ENCODE measurements around the gene KLB.
"Not testable (repeated sequence)": the region's sequence is repeated elsewhere in the genome, so short reads cannot be mapped to it uniquely, and the experiment has no call there.

The KLB gene

DNA sequence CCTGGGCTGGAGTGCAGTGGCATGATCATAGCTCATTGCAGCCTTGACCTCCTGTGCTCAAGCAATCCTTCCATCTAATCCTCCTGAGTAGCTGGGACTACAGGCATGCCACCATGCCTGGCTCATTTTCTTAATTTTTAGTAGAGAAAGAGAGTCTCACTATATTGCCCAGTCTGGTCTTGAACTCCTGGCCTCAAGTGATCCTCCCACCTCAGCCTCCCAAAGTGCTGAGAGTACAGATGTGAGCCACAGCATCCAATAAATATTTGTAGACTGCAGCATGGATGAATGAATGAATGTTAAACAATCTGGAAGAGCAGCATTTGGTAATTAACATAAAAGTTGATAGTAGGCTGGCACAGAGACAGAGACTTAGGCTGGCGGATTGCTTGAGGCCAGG is 20.0 kb downstream of the KLB start:
- no peak for DNase-seq (ENCODE audit: low read depth, low spot score)

DNA sequence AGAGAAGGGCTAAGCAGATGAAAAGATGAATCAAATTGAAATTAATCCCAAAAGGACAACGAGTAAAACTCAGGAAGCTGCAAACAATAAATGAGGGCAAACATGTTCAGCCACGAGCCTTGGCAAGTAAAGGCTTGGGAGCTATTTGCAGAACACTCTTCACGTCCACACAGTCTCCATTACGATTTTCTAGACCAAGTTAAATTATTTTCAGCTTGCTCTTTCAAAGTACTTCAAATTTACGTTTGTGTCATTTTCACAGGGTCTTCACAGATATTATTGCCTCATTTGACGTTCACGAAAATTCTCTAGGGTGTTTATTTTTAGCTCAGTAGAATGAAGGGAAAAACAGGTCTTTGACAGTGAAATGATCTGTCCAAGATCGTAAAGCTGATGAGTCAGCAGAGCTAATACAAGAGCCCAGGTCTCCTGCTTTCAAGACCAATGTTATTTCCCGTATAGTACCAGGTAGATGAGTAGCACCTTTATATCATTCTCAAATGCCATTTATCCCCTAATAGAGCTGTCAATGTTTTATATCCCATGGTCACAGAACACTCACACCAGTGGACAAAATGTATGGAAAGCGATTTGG is 20.9 kb downstream of the KLB start:
- no peak for DNase-seq (ENCODE audit: low read depth, low spot score)

DNA sequence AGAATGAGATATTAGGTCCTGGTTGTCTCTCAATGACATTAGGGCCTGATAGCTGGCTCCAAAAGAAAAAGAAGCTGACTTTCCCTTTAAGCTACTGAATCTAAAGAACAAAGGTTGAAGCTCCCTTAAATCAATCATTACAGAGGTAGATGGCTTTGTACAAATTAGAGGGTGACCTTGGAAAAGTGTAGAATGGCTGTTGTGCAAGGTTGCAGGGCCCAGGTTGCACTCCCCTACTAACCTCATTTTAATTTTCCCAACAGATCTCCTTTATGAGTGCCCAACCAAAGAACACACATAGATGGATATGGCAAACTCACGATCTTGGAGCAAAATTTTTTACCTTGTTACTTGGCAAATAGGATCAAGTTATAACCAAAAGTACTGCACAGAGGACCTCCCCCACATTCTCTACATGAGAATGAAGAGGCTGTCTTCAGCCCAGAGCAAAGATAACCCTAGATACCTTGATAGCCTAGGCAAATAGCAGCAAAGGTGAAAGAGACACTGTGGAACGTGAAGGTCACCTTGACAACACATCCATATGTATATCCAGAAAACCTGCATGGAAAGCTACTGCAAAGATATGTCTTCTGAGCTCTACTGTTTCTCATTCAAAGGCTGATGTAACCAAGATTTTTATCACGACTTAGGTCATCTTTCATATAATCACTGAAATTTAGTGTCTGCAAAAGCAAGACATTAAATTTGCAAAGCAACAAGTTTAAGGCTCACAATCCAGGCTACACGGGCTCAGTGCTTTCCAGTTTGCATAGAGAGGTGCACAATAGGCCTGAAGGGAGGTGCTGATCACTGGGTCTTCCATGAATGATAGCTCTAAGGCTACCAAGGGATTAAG is 23.0 kb downstream of the KLB start:
- DNase-seq (ENCODE audit: low read depth, low spot score) = no peak

DNA sequence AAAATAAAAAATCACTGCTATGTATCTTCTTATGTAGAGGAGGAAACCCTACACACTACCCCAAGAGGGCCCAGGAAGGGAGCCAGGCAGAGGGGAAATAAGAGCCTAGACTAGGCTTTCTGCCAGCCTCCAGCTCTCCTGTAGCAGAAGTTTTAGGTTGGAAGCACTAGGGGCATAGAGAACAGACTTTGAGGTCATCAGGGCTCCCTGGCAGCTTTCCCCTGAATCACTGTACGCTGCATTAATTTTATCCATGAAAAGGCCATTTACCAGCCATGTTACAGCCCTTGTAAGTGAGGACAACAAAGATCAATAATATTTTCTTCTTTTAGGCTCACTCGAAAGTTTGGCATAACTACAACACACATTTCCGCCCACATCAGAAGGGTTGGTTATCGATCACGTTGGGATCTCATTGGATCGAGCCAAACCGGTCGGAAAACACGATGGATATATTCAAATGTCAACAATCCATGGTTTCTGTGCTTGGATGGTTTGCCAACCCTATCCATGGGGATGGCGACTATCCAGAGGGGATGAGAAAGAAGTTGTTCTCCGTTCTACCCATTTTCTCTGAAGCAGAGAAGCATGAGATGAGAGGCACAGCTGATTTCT is 27.3 kb downstream of the KLB start:
- no peak for DNase-seq (ENCODE audit: low read depth, low spot score)

DNA sequence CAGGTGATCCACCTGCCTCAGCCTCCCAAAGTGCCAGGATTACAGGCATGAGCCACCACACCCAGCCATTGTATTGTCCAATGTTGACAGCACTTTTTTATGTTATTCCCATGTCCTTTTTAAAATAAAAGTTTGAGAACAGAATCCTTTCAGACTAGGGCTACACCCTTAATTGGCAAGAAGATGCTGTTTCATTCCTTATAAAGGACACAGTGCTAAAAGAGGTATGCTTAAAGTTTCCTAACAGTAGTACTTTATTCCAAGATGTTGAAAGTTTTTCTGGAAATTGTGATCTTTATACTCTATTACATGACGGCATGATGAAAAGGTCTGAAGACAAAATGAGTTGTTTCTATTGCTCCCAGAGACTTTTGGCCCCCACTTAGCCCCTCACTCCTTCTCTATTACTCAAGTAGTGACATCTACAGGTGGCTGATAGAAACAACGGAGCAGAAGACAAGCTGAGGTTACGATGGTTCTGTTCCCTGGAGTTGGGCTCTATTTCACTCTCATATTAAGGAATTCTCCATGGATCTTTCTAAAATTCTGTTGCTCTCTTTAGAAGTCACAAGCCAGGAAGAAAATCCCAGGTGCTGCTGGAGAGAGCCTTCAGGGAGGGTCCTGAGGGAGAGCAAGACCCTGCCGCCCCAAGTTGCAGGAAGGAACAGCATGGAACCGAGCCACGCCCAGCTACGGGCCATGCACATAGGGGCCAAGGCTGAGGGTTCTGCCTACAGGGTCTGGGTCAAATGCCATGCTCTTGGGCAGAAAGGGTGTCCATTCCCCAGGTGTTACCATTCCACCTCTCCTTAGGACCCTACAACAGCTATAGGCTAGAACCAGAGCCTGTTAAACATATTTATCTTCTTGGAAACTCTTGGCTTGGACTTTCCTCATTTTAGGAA is 29.2 kb downstream of the KLB start:
- DNase-seq (ENCODE audit: low read depth, low spot score) = no peak

DNA sequence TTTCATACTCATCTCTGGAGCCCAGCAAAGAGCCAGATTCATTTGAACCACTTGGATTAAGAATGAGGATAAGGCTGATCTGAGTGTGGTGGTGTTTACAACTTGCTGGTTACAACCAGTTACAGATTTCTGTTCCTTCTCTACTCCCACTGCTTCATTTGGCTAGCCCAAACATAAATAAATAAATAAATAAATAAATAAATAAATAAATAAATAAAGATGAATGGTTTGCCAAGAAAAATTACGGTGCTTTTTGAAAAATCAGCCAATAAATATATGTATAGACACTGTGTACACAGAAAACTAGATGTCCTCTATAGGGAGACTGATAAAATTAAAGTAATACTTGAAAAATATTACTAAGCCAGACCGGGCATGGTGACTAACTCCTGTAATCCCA is 34.9 kb downstream of the KLB start:
- DNase-seq (ENCODE audit: low read depth, low spot score) = no peak

DNA sequence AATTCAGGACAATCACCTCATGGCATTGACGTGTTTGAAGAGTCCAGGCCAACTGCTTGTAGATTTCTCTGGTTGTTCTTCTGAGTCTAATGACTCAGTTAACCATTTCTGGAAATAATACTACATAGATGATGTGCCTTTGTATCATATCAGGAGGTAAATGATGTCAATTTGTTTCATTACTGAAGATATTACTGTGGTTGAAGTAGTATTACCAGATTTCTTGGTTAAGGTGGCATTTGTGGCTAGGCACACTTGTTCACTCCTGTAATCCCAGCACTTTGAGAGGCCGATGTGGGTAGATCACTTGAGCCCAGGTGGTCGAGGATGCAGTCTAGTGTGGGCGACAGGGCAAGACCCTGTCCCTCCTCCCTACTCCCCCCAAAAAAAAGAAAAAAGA is 36.3 kb downstream of the KLB start:
- no peak for DNase-seq (ENCODE audit: low read depth, low spot score)

DNA sequence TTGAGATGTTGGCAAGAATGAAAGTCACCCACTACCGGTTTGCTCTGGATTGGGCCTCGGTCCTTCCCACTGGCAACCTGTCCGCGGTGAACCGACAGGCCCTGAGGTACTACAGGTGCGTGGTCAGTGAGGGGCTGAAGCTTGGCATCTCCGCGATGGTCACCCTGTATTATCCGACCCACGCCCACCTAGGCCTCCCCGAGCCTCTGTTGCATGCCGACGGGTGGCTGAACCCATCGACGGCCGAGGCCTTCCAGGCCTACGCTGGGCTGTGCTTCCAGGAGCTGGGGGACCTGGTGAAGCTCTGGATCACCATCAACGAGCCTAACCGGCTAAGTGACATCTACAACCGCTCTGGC is 39.7 kb downstream of the KLB start:
- no peak for DNase-seq (ENCODE audit: low read depth, low spot score)

DNA sequence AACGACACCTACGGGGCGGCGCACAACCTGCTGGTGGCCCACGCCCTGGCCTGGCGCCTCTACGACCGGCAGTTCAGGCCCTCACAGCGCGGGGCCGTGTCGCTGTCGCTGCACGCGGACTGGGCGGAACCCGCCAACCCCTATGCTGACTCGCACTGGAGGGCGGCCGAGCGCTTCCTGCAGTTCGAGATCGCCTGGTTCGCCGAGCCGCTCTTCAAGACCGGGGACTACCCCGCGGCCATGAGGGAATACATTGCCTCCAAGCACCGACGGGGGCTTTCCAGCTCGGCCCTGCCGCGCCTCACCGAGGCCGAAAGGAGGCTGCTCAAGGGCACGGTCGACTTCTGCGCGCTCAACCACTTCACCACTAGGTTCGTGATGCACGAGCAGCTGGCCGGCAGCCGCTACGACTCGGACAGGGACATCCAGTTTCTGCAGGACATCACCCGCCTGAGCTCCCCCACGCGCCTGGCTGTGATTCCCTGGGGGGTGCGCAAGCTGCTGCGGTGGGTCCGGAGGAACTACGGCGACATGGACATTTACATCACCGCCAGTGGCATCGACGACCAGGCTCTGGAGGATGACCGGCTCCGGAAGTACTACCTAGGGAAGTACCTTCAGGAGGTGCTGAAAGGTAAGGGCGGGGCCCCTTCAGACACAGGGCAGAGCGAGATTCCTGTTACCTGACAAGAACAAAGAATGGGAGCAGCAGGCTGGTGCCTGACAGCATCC is 40.3 kb downstream of the KLB start:
- no peak for DNase-seq (ENCODE audit: low read depth, low spot score)

DNA sequence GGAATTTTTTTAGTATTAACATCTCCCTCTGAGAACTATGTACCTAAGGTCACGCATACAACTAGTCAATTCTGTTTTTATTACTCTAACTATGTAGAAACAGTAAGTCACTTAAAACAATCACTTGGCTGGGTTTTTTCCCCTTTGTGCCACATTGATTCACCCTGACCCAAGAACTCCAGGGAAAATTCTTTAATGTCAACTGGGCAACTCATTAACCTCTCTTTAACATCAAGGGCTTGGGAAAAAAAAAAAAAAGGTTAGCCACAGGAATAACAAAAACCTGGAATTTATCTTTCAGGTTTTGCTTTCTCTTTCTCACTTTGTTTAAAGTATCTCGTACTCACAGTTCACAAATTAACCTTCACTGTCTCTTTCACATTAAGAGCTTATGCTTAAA is 43.9 kb downstream of the KLB start:
- no peak for DNase-seq (ENCODE audit: low read depth, low spot score)

DNA sequence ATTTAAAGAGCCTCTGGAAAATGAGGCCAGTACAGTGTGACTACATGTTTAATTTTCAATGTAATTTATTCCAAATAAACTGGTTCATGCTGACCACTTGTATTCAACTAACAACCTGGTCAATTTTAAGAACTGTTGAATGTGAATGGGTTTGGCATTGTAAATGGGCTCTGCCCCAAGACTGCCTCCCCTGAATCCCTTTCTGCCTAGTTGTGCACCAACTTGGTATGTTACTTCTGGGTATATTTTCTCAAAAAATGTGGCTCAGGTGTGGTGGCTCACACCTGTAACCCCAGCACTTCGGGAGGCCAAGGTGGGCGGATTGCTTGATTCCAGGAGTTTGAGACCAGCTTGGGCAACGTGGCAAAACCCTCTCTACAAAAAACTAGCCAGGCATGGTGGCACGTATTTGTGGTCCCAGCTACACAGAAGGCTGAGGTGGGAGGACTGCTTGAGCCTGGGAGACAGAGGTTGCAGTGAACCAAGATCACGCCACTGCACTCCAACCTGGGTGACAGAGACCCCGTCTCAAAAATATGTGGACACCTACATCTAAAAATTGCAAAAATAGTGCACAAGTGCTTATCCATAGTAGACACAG is 44.8 kb downstream of the KLB start:
- DNase-seq (ENCODE audit: low read depth, low spot score) = no peak

DNA sequence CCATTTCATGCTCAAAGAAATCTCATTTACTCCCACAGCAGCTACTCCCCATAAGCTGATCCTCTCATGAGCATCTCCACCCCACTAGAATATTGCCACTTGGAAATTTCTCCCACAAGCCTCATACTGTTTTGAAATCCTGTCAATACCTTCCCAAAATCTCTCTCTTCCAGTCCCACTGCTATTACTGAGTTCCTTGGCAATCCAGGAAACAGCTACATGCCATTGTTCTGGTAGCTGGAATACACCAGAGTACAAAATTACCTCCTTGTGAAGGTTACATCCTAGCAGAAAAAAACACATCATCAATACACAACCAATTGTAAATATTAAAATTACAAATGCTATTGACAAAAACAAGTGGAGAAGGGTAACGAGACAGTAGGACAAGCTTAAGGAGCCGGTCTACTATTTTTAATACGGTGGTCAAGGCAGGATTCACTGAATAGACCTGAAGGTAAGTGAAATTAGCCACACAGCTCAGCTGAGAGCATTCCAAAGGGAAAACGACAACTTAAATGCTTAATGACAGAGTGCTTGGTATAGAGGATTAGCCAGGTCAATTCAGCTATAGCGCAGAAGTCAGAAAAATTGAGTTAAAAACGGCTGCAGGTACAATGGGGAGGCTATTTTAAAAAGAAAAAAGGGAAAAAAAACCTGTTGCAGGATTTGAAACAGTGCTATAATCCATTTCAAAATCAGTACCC is 45.6 kb downstream of the KLB start:
- no peak for DNase-seq (ENCODE audit: low read depth, low spot score)

DNA sequence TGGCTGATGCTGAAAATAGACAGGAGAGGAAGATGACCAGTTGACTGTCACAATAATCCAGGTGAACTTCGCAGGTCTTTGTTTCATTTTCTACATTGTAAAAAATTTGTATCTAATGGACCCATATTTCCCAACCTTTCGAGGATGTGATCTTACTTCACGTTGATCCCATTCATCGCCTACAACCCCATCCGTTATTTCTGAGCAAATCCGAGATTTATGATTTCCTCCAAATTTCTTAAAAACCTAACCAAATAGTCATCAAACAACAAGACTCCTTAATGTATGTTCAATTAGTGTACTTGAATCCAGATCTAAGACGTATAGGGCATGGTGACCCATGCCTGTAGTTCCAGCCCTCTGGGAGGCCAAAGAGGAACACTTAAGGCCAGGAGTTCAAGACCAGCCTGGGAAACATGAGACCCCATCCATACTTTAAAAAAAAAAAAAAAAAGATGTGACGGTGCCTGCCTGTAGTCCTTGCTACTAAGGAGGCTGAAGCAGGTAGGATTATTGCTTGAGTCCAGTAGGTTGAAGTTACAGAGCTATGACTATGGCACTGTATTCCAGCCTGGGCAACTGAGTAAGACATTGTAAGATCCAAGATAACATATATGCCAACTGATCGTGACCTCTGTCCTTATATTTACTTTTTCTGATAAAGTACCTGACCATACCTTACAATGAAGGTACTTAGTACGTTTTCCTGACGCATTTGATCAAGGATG is 46.3 kb downstream of the KLB start:
- DNase-seq (ENCODE audit: low read depth, low spot score) = no peak

DNA sequence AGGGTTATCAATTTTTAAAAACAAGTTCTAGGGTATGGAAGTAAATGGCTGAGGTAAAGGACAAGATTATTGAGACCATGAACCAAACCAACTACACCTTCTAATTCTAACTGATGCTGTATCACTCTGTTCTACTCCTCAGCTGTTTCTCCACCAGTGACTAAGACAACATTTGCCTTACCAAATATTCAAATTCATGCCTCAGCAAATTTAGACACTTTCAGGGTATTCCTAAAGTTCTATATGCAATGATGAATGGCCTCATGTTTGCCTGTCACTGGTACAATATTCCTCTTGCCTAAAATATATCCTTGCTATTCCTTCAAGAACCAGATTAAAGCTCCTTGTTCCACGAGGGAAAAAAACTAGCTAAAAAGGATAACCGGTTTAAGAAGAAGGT is 47.0 kb downstream of the KLB start:
- DNase-seq (ENCODE audit: low read depth, low spot score) = no peak

DNA sequence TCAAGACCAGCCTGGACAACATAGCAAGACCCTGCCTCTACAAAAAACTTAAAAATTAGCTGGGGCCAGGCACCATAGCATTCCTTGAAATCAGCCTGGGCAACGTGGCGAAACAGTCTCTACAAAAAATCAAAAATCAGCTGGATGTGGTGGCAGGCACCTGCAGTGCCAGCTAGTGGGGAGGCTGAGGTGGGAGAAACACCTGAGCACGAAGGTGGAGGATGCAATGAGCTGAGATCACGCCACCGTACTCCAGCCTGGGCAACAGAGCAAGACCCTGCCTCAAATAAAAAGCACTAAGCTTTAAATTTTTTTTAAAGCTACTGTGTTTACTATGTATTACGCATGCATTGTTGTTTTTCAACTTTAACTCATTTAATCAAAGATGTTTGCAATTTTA is 48.8 kb downstream of the KLB start:
- DNase-seq (ENCODE audit: low read depth, low spot score) = no peak

DNA sequence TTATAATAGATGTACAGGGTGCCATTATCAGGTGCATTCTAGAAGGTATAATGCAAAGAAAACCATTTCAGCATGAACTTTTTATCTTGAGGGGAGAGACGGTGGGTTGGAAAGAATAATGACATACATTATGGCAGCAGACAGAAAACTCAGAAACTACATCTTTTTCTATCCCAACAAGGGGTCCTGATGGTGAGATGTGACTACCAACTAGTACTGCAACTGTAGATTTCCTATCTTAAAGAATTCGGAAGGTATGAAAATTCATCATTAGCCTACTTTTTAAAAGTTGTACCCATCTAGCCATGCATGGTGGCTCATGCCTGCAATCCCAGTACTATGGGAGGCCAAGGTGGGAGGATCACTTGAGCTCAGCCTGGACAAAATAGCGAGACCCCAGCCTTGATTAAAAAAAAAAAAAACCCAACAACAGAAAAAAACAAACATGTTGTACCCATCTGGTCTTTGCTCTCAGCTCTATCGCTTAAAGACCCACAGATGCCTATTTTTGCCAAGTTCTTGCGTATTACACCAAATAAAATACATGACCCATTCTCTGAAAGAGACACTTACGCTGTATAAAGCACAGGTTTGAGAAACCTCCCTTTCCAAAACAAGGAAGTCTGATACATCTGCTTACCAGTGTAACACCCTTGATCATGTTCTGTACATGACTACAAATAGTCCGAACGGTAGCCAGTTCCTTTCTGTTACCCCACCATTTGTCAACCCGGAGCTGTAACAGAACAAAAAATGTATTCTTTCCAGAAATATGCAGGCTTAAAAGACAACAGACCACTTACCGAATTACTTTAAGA is 50.4 kb downstream of the KLB start:
- DNase-seq (ENCODE audit: low read depth, low spot score) = no peak

DNA sequence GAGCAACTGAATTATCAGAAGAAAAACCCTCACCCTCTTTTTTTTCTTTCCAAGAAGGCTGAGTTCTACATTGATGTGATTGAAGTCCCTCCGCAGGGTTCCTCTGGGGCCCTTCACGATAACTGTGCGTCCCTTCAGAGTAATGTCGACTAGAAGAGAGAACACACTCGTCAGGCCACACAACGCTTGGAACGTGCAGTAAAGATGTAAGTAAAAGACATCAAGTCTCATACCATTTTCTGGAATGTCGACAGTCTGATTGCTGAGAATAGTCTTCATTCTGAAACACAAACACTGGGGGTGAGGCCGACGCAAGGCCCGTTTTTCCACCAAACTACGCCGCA is 51.4 kb downstream of the KLB start:
- not testable (repeated sequence) for DNase-seq (ENCODE audit: low read depth, low spot score)

DNA sequence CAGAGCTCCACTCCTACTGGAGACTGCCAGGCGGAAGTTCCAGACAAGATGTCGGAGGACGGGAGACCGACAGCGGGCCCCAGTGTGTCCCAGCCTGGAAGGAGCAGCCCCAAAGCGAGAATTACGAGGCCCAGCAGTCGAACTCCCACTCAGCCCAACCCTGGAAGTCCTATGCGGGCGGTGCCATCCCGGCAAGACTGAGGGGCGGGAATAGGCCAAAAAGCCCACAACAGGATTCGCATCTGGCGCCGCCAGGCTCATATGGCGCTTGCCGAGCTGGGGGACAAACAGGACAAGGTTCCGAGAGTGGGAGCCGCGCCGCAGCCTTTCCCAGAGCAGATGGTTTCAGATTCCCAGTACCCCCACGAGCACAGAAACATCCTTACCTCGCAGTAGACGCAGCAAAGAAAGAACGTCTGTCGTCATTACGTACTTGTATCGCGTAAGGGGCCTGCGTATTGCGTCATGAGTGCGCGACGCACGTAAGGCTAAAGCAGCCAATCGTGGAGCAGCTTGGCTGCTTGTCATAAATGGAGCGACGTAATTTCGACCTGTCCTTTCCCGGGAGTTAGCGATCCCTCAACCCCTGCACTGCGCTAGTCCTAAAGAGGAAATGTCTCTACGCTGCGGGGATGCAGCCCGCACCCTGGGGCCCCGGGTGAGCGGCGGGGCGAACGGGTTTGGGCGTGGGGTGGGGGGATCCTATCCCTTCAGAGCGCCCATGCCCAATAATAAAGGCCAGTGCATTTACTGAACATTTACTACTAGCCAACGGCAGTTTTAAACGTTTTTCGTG is 52.0 kb downstream of the KLB start, which contains the start of the genes LIAS and RPL9:
Gene LIAS (plus strand): TSS at position 552 of the 796 bp plus-strand sequence. CDS start 62 bp downstream, at position 614.
Gene RPL9 (minus strand): TSS at position 418 of the 796 bp plus-strand sequence. CDS start 483 bp downstream, outside the sequence.
- DNase-seq (ENCODE audit: low read depth, low spot score) = peak; percentile 83
